Measurements from ENCODE around the gene ZNF750. TPM values are rescaled to one million over a fixed set of nuclear protein-coding genes. Genes with fewer than 3 reads are reported as not detected.
A peak's percentile ranks its signal among the peaks of the same experiment; 100 is the strongest.

ZNF750 gene
- total and polyA plus RNA-seq, 7 donors: 0.01 TPM; not detected in 6

DNA sequence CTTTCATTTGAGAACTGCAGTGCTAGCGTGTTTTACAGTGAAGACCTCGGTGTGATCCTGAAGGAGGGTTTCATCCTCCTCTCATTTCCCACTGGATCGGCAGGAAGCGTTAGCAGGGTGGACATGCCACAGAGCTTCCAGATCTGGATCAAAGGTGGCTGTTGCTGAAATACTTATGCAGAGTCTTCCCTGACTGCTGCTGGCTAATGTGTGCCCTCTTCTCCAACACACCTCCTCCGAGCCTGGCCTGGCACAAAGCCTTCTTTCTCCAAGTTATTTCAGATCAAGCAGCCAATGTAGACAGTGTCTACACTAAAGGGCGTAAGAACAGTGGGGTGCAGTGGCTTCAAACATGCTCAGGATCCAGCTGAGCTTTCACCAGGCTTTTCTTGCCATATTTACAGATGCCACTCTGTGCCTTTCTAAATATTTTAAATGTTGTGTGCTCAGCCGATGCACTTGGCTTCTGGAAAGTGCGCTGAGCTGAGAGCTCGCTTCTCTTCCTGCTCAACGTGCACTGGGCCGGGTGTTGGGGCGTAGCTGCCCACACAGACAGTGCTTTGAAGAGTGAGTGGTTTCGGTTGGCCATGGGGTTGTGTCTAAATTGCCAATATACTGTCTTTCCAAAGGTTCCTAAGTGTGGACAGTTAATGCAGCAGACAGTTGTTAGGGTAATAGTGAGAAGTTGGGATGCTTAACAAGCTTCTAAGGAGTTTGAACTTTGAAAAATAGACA is 2.1 kb downstream of the ZNF750 start:
- H3K9me3 ChIP-seq: no peaks in the 10 kb centered on the region
- H3K4me3 ChIP-seq: no peak overlapping the region
- H3K27me3 ChIP-seq: no peaks in the 10 kb centered on the region
- H3K36me3 ChIP-seq: no peaks in the 10 kb centered on the region
- H3K27ac ChIP-seq: peak overlapping the region in 2 of 4 donors; percentile 5 to 32
- 19 to 68% methylated on average over 13 of the region's 13 CpGs for WGBS, 2 donors
- intact Hi-C loops (cut with DNase I): no loop called here
- TF ChIP-seq EP300 (IDR thresholded peaks at IDR 0.05) (no peak), POLR2AphosphoS5 (IDR thresholded peaks at IDR 0.05) (no peak), POLR2A (IDR thresholded peaks at IDR 0.05) (no peak)
- H3K4me1 ChIP-seq: no peaks in the 10 kb centered on the region
- peak; percentile 28 for DNase-seq

DNA sequence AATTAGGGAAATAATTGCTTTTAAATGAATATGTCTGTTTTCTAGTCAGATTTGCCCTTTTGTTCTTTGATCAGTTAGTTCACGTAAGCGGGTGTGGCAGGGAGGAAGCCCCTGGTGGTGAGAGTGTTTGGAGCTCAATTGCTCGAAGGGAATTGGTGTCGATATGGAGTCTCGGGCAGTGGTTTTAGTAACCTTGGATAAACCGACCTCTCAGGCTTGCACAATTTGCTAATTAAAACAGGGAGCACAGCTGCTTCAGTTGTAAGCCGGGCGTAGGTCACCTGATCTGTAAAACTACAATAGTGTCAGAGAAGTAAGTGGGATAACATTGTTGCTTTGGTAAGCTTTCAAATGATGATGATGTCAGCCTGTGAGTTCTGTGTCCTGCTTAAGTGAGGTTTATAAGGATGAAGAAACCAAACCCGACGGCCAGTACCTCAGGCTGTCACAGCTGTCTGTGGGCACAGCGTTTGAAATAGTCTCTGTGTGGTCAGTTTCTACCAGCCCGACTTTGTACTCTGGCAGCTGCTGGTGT is 2.9 kb downstream of the ZNF750 start:
- H3K27ac ChIP-seq: peak overlapping the region in 1 of 4 donors; percentile 32
- intact Hi-C loops (cut with DNase I): no loop called here
- H3K4me1 ChIP-seq: no peaks in the 10 kb centered on the region
- H3K36me3 ChIP-seq: no peaks in the 10 kb centered on the region
- peak; percentile 48 for DNase-seq
- H3K27me3 ChIP-seq: no peaks in the 10 kb centered on the region
- no peaks in the 10 kb centered on the region for H3K9me3 ChIP-seq
- WGBS, 2 donors: 16 to 63% methylated on average over 12 of the region's 12 CpGs
- TF ChIP-seq, protein P1, sequence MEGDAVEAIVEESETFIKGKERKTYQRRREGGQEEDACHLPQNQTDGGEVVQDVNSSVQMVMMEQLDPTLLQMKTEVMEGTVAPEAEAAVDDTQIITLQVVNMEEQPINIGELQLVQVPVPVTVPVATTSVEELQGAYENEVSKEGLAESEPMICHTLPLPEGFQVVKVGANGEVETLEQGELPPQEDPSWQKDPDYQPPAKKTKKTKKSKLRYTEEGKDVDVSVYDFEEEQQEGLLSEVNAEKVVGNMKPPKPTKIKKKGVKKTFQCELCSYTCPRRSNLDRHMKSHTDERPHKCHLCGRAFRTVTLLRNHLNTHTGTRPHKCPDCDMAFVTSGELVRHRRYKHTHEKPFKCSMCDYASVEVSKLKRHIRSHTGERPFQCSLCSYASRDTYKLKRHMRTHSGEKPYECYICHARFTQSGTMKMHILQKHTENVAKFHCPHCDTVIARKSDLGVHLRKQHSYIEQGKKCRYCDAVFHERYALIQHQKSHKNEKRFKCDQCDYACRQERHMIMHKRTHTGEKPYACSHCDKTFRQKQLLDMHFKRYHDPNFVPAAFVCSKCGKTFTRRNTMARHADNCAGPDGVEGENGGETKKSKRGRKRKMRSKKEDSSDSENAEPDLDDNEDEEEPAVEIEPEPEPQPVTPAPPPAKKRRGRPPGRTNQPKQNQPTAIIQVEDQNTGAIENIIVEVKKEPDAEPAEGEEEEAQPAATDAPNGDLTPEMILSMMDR (IDR thresholded peaks at IDR 0.05): peak in 1 of 4 experiments; percentile 20
- no peak for TF ChIP-seq POLR2A (IDR thresholded peaks at IDR 0.05)
- H3K4me3 ChIP-seq: no peak overlapping the region

- Histone ChIP-seq H3K27ac (peak overlapping the region in 1 of 4 donors; percentile 5), H3K9me3 (no peaks in the 10 kb centered on the region), H3K4me1 (no peaks in the 10 kb centered on the region), H3K4me3 (no peak overlapping the region), H3K27me3 (no peaks in the 10 kb centered on the region), H3K36me3 (no peaks in the 10 kb centered on the region)
- TF ChIP-seq POLR2AphosphoS5 (IDR thresholded peaks at IDR 0.05): no peak
- no peak for TF ChIP-seq EP300 (IDR thresholded peaks at IDR 0.05)
- no peak for TF ChIP-seq POLR2A (IDR thresholded peaks at IDR 0.05)
- TF ChIP-seq, protein P1 (IDR thresholded peaks at IDR 0.05): no peak
- 93 to 94% methylated on average over 28 of the region's 28 CpGs for WGBS, 2 donors
- peak; percentile 49 for DNase-seq
- intact Hi-C loops (cut with DNase I): no loop called here
These were observed 3.9 kb downstream of the ZNF750 start for GRCh38 chr17:82835766-82836512.

- WGBS, 2 donors: 80 to 88% methylated on average over 9 of the region's 9 CpGs
- Histone ChIP-seq H3K4me3 (no peak overlapping the region), H3K36me3 (no peaks in the 10 kb centered on the region), H3K9me3 (no peaks in the 10 kb centered on the region), H3K27ac (no peak overlapping the region), H3K4me1 (peaks cover 0 to 6% (median 3%) of the 10 kb centered on the region in 4 donors), H3K27me3 (no peaks in the 10 kb centered on the region)
- intact Hi-C loops (cut with DNase I): no loop called here
- DNase-seq: no peak
- TF ChIP-seq POLR2AphosphoS5 (IDR thresholded peaks at IDR 0.05) (no peak), EP300 (IDR thresholded peaks at IDR 0.05) (no peak), POLR2A (IDR thresholded peaks at IDR 0.05) (no peak)
- TF ChIP-seq, protein P1 (IDR thresholded peaks at IDR 0.05): no peak
These were observed 4.7 kb downstream of the ZNF750 start for GRCh38 chr17:82835122-82835521.

DNA sequence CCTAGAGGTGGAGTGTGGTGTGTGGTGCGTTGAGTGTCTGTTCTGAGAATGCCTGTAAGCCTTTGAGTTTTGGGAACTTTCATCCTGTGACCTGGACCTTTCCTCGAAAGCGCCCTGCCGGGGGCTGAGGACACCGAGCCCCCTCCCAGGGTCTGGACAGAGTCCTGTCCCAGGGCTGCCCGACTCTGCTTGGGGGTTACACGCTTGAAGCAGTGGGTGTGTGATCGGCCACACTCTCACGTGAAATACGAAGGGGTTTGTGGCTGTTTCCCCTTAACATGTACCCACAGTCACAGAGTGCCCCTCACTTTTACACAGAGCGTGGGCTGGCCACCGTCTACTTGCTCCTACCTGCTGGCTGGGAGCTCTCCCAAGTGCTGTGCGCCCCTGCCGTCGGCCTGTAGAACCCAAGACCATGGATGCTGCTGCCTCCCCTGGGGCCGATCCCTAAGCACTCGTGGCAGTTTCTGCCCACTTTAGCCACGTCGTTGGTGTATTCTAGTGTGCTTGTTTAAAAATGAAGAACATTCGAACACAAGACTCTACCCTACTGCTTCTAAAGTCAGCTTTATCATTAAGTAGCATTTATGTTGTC is 6.8 kb downstream of the ZNF750 start:
- Histone ChIP-seq H3K36me3 (no peaks in the 10 kb centered on the region), H3K9me3 (no peaks in the 10 kb centered on the region), H3K4me3 (no peak overlapping the region), H3K4me1 (peaks cover 0 to 11% (median 6%) of the 10 kb centered on the region in 4 donors), H3K27ac (no peak overlapping the region), H3K27me3 (no peaks in the 10 kb centered on the region)
- no peak for TF ChIP-seq EP300 (IDR thresholded peaks at IDR 0.05)
- no peak for TF ChIP-seq POLR2A (IDR thresholded peaks at IDR 0.05)
- TF ChIP-seq, protein P1 (IDR thresholded peaks at IDR 0.05): no peak
- TF ChIP-seq POLR2AphosphoS5 (IDR thresholded peaks at IDR 0.05): no peak
- DNase-seq: peak; percentile 46
- WGBS, 2 donors: 96% methylated on average over 20 of the region's 20 CpGs
- intact Hi-C loops (cut with DNase I): no loop called here
